ENCODE measurements around the gene ZNF44.

DNA sequence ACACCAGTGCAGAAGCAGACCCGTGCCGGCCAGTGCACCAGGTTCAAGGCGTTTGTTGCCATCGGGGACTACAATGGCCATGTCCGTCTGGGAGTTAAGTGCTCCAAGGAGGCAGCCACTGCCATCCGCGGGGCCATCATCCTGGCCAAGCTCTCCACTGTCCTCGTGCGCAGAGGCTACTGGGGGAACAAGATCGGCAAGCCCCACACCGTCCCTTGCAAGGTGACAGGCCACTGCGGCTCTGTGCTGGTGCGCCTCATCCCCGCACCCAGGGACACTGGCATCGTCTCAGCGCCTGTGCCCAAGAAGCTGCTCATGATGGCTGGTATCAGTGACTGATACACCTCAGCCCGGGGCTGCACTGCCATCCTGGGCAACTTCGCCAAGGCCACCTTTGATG, 10.1 kb downstream of the ZNF44 start:
- TF ChIP-seq, protein P1, sequence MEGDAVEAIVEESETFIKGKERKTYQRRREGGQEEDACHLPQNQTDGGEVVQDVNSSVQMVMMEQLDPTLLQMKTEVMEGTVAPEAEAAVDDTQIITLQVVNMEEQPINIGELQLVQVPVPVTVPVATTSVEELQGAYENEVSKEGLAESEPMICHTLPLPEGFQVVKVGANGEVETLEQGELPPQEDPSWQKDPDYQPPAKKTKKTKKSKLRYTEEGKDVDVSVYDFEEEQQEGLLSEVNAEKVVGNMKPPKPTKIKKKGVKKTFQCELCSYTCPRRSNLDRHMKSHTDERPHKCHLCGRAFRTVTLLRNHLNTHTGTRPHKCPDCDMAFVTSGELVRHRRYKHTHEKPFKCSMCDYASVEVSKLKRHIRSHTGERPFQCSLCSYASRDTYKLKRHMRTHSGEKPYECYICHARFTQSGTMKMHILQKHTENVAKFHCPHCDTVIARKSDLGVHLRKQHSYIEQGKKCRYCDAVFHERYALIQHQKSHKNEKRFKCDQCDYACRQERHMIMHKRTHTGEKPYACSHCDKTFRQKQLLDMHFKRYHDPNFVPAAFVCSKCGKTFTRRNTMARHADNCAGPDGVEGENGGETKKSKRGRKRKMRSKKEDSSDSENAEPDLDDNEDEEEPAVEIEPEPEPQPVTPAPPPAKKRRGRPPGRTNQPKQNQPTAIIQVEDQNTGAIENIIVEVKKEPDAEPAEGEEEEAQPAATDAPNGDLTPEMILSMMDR (conservative IDR thresholded peaks at IDR 0.05; ENCODE audit: low read depth, low read length), result no peak
- no peak for TF ChIP-seq EZH2 (IDR thresholded peaks at IDR 0.05; ENCODE audit: borderline replicate concordance, low read depth, low read length, poor library complexity, severe bottlenecking)

All from A673 (cell line).